Measurements from ENCODE around the gene FANCG.
A peak's percentile ranks its signal among the peaks of the same experiment; 100 is the strongest.

The FANCG gene

GRCh38 chr9:35054185-35054835 is 25.4 kb downstream of the FANCG start:
- POLR2A ChIA-PET: interaction anchor here (0.9 kb wide), 1 partner anchor 7 kb away, joined by 6 read pairs; no protein-coding TSS in a partner anchor
- H3K27ac ChIP-seq (ENCODE audit: insufficient read depth in 1 of 2, low read depth in 1 of 2, low read length in 2 of 2, poor library complexity in 1 of 2, severe bottlenecking in 2 of 2): no peak overlapping the region
- no peak overlapping the region for H3K4me3 ChIP-seq (ENCODE audit: control insufficient read depth in 1 of 7, extremely low read depth in 1 of 7, insufficient read depth in 4 of 7, low read depth in 2 of 7, low read length in 6 of 7)
- no peaks in the 10 kb centered on the region for H3K4me1 ChIP-seq (ENCODE audit: control extremely low read depth in 1 of 4, control insufficient read depth in 4 of 4, insufficient read depth in 4 of 4, low read length in 3 of 4)
- H3K9me3 ChIP-seq (ENCODE audit: control extremely low read depth in 1 of 5, control insufficient read depth in 4 of 5, insufficient read depth in 2 of 5, low read depth in 1 of 5, low read length in 4 of 5): no peaks in the 10 kb centered on the region
- H3K27me3 ChIP-seq (replicated peaks in 2 of 5; ENCODE audit: control insufficient read depth in 4 of 5, insufficient read depth in 5 of 5, low read length in 4 of 5): no peaks in the 10 kb centered on the region
- WGBS (ENCODE audit: insufficient coverage): 100% methylated on average over 2 of the region's 5 CpGs
- CTCF ChIA-PET: interaction anchor here (1.3 to 3.9 kb wide), 3 partner anchors 10 to 41 kb away, joined by 3 to 21 read pairs (median 9); partner anchors contain the start of gene PIGO
- H3K36me3 ChIP-seq (ENCODE audit: control insufficient read depth in 4 of 4, insufficient read depth in 4 of 4, low read length in 3 of 4): peaks cover 32 to 67% (median 44%) of the 10 kb centered on the region in 4 experiments
- peak in 1 of 3 donors; percentile 28 for DNase-seq

GRCh38 chr9:35051069-35051967 is 28.4 kb downstream of the FANCG start:
- ChIA-PET CTCF (interaction anchor here (0.6 to 3.9 kb wide), 34 partner anchors 7 to 427 kb away, joined by 3 to 49 read pairs (median 4); partner anchors contain the start of genes DNAJB5, FANCG, STOML2 and VCP), POLR2A (interaction anchor here (0.6 to 1.4 kb wide), 8 partner anchors 10 to 152 kb away, joined by 3 to 6 read pairs (median 4); partner anchors contain the start of genes DNAJB5 and VCP)
- Histone ChIP-seq H3K27ac (ENCODE audit: insufficient read depth in 1 of 2, low read depth in 1 of 2, low read length in 2 of 2, poor library complexity in 1 of 2, severe bottlenecking in 2 of 2) (peak overlapping the region in 1 of 2 experiments; percentile 6), H3K27me3 (replicated peaks in 2 of 5; ENCODE audit: control insufficient read depth in 4 of 5, insufficient read depth in 5 of 5, low read length in 4 of 5) (no peaks in the 10 kb centered on the region), H3K4me1 (ENCODE audit: control extremely low read depth in 1 of 4, control insufficient read depth in 4 of 4, insufficient read depth in 4 of 4, low read length in 3 of 4) (no peaks in the 10 kb centered on the region), H3K36me3 (ENCODE audit: control insufficient read depth in 4 of 4, insufficient read depth in 4 of 4, low read length in 3 of 4) (peaks cover 13 to 46% (median 25%) of the 10 kb centered on the region in 4 experiments), H3K4me3 (ENCODE audit: control insufficient read depth in 1 of 7, extremely low read depth in 1 of 7, insufficient read depth in 4 of 7, low read depth in 2 of 7, low read length in 6 of 7) (no peak overlapping the region), H3K9me3 (ENCODE audit: control extremely low read depth in 1 of 5, control insufficient read depth in 4 of 5, insufficient read depth in 2 of 5, low read depth in 1 of 5, low read length in 4 of 5) (no peaks in the 10 kb centered on the region)
- DNase-seq: peak; percentile 53 to 80 (median 78)
- WGBS (ENCODE audit: insufficient coverage): 92% methylated on average over 2 of the region's 7 CpGs

- no peak for DNase-seq
- ChIA-PET CTCF (no interaction called here), POLR2A (no interaction called here)
- 100% methylated on average over 5 of the region's 6 CpGs for WGBS (ENCODE audit: insufficient coverage)
- no peaks in the 10 kb centered on the region for H3K27me3 ChIP-seq (replicated peaks in 2 of 5; ENCODE audit: control insufficient read depth in 4 of 5, insufficient read depth in 5 of 5, low read length in 4 of 5)
- peaks cover 6 to 38% (median 10%) of the 10 kb centered on the region in 4 experiments for H3K36me3 ChIP-seq (ENCODE audit: control insufficient read depth in 4 of 4, insufficient read depth in 4 of 4, low read length in 3 of 4)
- no peaks in the 10 kb centered on the region for H3K4me1 ChIP-seq (ENCODE audit: control extremely low read depth in 1 of 4, control insufficient read depth in 4 of 4, insufficient read depth in 4 of 4, low read length in 3 of 4)
- no peak overlapping the region for H3K27ac ChIP-seq (ENCODE audit: insufficient read depth in 1 of 2, low read depth in 1 of 2, low read length in 2 of 2, poor library complexity in 1 of 2, severe bottlenecking in 2 of 2)
- no peak overlapping the region for H3K4me3 ChIP-seq (ENCODE audit: control insufficient read depth in 1 of 7, extremely low read depth in 1 of 7, insufficient read depth in 4 of 7, low read depth in 2 of 7, low read length in 6 of 7)
- H3K9me3 ChIP-seq (ENCODE audit: control extremely low read depth in 1 of 5, control insufficient read depth in 4 of 5, insufficient read depth in 2 of 5, low read depth in 1 of 5, low read length in 4 of 5): no peaks in the 10 kb centered on the region
Observed at GRCh38 chr9:35048511-35048910, 31.2 kb downstream of the FANCG start.

- Histone ChIP-seq H3K4me3 (ENCODE audit: control insufficient read depth in 1 of 7, extremely low read depth in 1 of 7, insufficient read depth in 4 of 7, low read depth in 2 of 7, low read length in 6 of 7) (no peak overlapping the region), H3K36me3 (ENCODE audit: control insufficient read depth in 4 of 4, insufficient read depth in 4 of 4, low read length in 3 of 4) (peaks cover 0 to 30% (median 12%) of the 10 kb centered on the region in 4 experiments), H3K4me1 (ENCODE audit: control extremely low read depth in 1 of 4, control insufficient read depth in 4 of 4, insufficient read depth in 4 of 4, low read length in 3 of 4) (peaks cover 0 to 6% (median 1%) of the 10 kb centered on the region in 4 experiments), H3K27me3 (replicated peaks in 2 of 5; ENCODE audit: control insufficient read depth in 4 of 5, insufficient read depth in 5 of 5, low read length in 4 of 5) (no peaks in the 10 kb centered on the region), H3K9me3 (ENCODE audit: control extremely low read depth in 1 of 5, control insufficient read depth in 4 of 5, insufficient read depth in 2 of 5, low read depth in 1 of 5, low read length in 4 of 5) (no peaks in the 10 kb centered on the region), H3K27ac (ENCODE audit: insufficient read depth in 1 of 2, low read depth in 1 of 2, low read length in 2 of 2, poor library complexity in 1 of 2, severe bottlenecking in 2 of 2) (no peak overlapping the region)
- POLR2A ChIA-PET: no interaction called here
- WGBS (ENCODE audit: insufficient coverage): 100% methylated on average over 2 of the region's 3 CpGs
- no peak for DNase-seq
- CTCF ChIA-PET: interaction anchor here (0.9 to 3.2 kb wide), 9 partner anchors 8 to 152 kb away, joined by 3 to 17 read pairs (median 3); no protein-coding TSS in a partner anchor
Observed at GRCh38 chr9:35044071-35044470, 35.7 kb downstream of the FANCG start.

- Histone ChIP-seq H3K4me3 (ENCODE audit: control insufficient read depth in 1 of 7, extremely low read depth in 1 of 7, insufficient read depth in 4 of 7, low read depth in 2 of 7, low read length in 6 of 7) (no peak overlapping the region), H3K27ac (ENCODE audit: insufficient read depth in 1 of 2, low read depth in 1 of 2, low read length in 2 of 2, poor library complexity in 1 of 2, severe bottlenecking in 2 of 2) (no peak overlapping the region), H3K36me3 (ENCODE audit: control insufficient read depth in 4 of 4, insufficient read depth in 4 of 4, low read length in 3 of 4) (peaks cover 0 to 24% (median 9%) of the 10 kb centered on the region in 4 experiments), H3K9me3 (ENCODE audit: control extremely low read depth in 1 of 5, control insufficient read depth in 4 of 5, insufficient read depth in 2 of 5, low read depth in 1 of 5, low read length in 4 of 5) (no peaks in the 10 kb centered on the region), H3K4me1 (ENCODE audit: control extremely low read depth in 1 of 4, control insufficient read depth in 4 of 4, insufficient read depth in 4 of 4, low read length in 3 of 4) (peaks cover 0 to 6% (median 1%) of the 10 kb centered on the region in 4 experiments), H3K27me3 (replicated peaks in 2 of 5; ENCODE audit: control insufficient read depth in 4 of 5, insufficient read depth in 5 of 5, low read length in 4 of 5) (no peaks in the 10 kb centered on the region)
- 98% methylated on average over 5 of the region's 6 CpGs for WGBS (ENCODE audit: insufficient coverage)
- ChIA-PET CTCF (interaction anchor here (0.8 to 3.2 kb wide), 7 partner anchors 9 to 153 kb away, joined by 3 to 17 read pairs (median 3); no protein-coding TSS in a partner anchor), POLR2A (no interaction called here)
- DNase-seq: no peak
Observed at GRCh38 chr9:35042891-35043545, 36.7 kb downstream of the FANCG start.

- H3K27ac ChIP-seq (ENCODE audit: insufficient read depth in 1 of 2, low read depth in 1 of 2, low read length in 2 of 2, poor library complexity in 1 of 2, severe bottlenecking in 2 of 2): no peak overlapping the region
- no peak for DNase-seq
- 100% methylated on average over 3 of the region's 3 CpGs for WGBS (ENCODE audit: insufficient coverage)
- peaks cover 0 to 6% (median 1%) of the 10 kb centered on the region in 4 experiments for H3K4me1 ChIP-seq (ENCODE audit: control extremely low read depth in 1 of 4, control insufficient read depth in 4 of 4, insufficient read depth in 4 of 4, low read length in 3 of 4)
- CTCF ChIA-PET: interaction anchor here (0.8 to 3.2 kb wide), 6 partner anchors 10 to 152 kb away, joined by 3 to 17 read pairs (median 4); no protein-coding TSS in a partner anchor
- peaks cover 0 to 24% (median 9%) of the 10 kb centered on the region in 4 experiments for H3K36me3 ChIP-seq (ENCODE audit: control insufficient read depth in 4 of 4, insufficient read depth in 4 of 4, low read length in 3 of 4)
- H3K27me3 ChIP-seq (replicated peaks in 2 of 5; ENCODE audit: control insufficient read depth in 4 of 5, insufficient read depth in 5 of 5, low read length in 4 of 5): no peaks in the 10 kb centered on the region
- H3K9me3 ChIP-seq (ENCODE audit: control extremely low read depth in 1 of 5, control insufficient read depth in 4 of 5, insufficient read depth in 2 of 5, low read depth in 1 of 5, low read length in 4 of 5): no peaks in the 10 kb centered on the region
- POLR2A ChIA-PET: no interaction called here
- H3K4me3 ChIP-seq (ENCODE audit: control insufficient read depth in 1 of 7, extremely low read depth in 1 of 7, insufficient read depth in 4 of 7, low read depth in 2 of 7, low read length in 6 of 7): no peak overlapping the region
Observed at GRCh38 chr9:35042081-35042604, 37.6 kb downstream of the FANCG start.

Measured in common myeloid progenitor, CD34-positive (primary cell).